NCI-H2171 (cell line): ENCODE data around the gene CHD5.
"Not testable (repeated sequence)": the region's sequence is repeated elsewhere in the genome, so short reads cannot be mapped to it uniquely, and the experiment has no call there.

Experiments used
- DNase-seq: peaks from one replicate; lab custom pipeline; 2025; lab: John Stamatoyannopoulos, UW

Gene CHD5

DNA sequence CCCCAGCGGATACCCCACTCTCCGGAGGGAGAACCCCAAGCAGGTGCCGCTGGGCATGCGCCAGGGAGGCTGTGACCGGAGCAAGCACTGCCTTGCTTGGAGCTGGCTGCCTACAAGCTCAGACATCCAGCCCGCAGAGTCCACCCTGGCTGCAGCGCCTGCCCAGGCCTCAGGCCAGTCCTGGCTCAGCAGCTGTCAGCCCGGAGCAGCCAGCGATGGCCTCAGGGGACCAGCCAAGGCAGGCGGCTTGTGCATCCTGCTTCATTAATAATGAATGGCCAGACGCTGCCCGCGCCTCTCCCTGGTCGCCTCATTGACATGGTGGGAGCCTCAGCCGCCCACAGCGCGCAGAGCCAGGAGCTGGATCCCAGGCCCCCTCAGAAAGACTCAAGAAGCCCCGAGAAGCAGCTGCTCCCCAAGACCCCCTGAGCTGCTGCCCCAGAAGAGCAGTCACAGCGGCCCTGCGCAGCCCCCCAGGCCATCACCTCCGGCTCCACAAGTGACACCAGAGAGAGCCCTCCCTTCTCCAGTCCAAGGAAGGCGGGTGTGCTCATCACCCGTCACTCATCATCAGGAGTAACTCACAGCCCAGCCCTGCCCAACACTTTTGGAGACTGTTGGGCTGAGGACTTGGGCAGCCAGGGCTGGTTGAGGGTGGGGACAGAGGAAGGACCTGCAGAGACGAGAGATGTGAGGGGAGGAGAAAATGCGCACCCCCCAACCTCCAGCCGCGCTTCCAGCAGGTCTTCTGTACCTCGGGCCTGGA, 114.8 kb downstream of the CHD5 start:
- no peak for DNase-seq

DNA sequence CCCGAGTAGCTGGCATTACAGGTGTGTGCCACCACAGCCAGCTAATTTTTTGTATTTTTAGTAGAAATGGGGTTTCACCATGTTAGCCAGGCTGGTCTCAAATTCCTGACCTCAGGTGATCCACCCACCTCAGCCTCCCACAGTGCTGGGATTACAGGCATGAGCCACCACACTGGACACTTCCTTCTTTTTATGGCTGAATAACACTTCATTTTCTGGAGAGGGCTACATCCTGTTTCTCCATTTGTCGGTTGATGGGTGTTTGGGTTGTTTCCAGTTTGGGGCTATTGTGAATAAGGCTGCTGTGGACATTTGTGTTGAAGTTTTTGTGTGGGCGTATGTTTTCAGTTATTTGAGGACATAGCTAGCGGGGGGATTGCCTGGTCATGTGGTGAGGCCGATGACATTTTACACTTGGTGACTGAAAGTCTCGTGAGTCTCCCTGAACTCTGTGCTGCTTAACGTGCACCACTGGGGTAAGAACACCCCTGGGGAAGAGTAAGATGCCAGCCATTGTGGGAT, 116.5 kb downstream of the CHD5 start:
- not testable (repeated sequence) for DNase-seq

DNA sequence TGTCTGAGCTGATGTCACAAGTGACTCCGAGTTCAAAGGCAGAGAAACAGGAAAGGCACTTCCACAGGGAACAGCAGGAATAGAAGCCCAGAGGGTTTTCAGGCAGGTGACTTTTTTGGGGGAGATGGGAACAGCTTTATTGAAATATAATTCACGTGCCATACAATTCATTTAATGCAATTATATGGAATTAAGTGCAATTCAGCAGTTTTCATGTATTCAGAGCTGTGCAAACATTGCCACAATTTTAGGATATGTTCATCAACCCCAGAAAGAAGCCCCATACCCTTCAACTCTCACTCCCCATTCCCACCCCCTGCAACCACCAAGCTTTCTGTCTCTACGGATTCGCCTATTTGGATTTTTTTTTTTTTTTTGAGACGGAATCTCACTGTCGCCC, 117.5 kb downstream of the CHD5 start:
- DNase-seq, result no peak

DNA sequence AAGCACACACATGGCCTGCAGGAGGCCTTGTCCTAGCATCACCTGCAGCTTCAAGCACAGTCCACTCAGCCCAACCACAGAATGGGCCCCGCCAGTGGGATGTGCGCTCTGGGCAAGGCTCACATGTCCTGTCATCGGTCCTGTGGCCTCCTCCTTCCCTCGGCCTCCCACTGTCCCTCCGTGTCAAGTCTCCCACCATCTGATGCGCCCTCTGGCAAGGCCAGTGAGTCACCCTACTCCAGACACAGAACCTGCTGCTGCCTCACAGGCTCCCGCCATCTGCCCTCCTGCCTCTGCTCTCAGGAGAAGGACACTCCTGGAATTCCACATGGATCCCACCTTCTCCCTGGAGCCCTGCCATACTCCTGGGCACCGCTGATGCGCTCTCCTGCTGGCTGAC, 120.3 kb downstream of the CHD5 start:
- DNase-seq, result no peak

DNA sequence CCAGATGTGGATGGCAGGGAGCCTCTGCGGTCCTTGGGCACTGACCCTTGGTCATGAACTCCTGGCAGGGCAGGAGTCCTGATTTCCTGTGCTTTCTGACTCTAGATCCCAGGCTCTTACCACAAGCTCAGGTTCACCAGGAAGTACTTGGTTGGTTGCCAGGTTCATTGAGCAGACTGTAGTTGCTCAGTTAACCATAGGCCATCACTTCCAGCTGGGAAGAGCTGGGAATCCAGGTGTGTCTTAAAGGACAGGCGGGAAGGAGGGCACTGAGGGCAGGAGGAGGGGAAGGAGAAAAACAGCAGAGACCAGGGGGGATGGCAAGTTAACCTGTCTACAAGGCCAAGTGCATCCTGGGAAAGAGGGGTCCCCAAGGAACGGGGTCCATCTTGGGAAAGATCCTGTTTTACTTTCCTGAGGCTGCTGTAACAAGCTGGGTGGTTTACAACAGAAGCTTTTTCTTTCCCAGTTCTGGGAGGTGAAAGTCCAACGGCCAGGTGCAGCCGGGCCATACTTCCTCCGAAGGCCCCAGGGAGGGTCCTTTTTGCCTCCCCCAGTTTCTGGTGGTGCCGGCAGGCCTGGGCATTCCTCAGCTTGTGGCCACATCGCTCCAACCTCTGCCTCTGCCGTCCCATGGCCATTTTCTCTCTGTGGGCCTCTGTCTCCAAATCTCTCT, 122.8 kb downstream of the CHD5 start:
- DNase-seq, result no peak

DNA sequence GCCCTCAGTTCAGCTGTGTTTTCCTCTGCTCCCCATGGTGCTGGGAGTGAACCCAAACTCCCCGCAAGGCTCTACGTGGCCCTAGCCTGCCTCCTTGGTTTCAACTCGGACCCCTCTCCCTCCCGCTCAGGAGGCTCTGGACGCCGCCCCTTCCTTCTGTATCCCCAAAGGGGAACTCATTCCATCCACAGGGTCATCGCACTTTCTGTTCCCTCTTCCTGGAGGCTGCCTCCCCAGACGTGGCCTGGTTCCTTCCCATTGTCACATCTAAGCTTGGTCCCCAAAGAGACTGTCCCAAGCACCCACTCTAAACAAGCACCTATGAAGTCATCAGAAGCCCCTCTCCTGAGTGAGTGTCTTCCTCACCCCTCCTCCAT, 123.6 kb downstream of the CHD5 start:
- no peak for DNase-seq

DNA sequence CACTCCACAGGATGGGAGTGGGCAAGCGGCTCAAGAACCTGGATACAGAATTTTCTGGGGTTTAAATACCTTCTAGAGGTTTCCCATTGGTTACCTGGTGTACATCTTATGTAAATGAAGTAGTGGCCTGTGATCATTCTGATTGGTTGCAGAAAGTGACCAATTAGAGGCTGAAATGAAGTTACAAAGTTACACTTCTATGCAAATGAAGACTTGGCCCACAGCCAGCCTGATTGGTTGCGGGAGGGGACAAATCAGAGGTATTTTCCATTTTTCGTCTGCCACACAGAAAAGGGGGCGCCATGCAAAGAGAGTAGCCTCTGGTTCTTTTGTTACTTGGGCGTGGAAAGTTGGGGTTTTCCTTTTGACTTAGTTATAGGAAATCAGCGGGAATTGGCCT, 125.5 kb downstream of the CHD5 start:
- DNase-seq, result no peak

DNA sequence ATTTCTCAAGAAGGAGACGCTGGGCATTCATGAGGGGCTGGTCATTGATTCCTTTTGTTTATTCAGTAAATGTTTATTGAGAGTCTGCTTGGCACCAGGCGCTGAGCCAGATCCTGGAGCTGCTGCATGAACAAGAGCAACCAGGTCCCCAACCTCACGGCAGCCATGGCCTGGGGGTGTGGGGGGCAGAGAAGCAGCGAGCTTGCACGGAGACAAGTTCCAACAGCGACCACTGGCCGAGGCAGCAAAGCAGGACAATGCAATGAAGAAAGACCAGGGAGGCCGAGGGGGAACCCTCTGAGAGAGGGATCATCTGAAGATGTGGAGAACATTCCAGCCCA, 126.9 kb downstream of the CHD5 start:
- no peak for DNase-seq

DNA sequence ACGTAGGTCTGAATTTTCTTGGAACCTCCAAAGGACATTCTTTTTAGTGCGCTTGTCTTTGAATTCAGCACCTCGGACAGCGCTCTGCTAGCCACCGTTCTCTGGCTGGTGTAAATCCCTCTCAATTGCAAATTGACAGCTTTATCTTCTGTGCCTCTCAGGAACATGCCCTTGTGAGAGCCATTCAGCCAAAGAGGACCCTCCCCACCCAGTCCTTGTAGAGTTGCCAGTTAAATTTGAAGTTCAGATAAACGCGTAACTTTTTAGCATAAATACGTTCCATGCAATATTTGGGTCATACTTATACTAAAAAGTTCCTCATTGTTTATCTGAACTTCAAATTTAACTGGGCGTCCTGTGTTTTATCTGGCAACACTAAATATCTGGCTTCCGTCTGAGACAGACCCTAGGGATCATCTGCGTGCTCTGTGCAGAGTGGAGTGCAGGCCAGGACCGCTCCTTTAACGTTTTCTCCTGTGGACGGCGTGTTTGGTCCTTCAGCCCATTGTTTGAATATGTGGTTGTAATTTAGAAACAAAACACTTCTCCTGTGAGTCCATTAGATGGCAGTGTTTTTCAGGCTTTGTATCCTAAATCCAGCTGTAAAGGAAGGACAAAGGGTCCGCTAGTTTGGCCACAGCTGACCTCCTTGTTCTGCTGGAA, 127.4 kb downstream of the CHD5 start:
- DNase-seq, result peak; percentile 13
